SK-N-SH (cell line): ENCODE results near the gene PCOLCE2. TPM values are rescaled to one million over a fixed set of nuclear protein-coding genes. Genes with fewer than 3 reads are reported as not detected.

Experiments used
- CTCF ChIA-PET: fragments of 300-600, 350-600 bp; formaldehyde crosslinking; extraction: SDS; loops from one replicate; lab custom pipeline; 2021; lab: Yijun Ruan, JAX
- POLR2A ChIA-PET: fragments of 350-600 bp; sonication (Branson Sonifier 250); formaldehyde crosslinking; extraction: SDS; loops from one replicate; lab custom pipeline; 2020; ENCODE audit warnings: antibody characterized with exemption, inconsistent platforms; lab: Yijun Ruan, JAX
- DNase-seq: peaks from one replicate; pipeline ENCODE4 v3.0.0; 2012
- H2AFZ ChIP-seq: fragments of 200-600 bp; sonication (generic); 2 replicates; pipeline ENCODE4 v1.8.1; 2016; ENCODE audit warnings: antibody characterized with exemption, mild to moderate bottlenecking, low read depth
- H3F3A ChIP-seq: fragments of 200-600 bp; sonication (generic); replicated peaks from 2 replicates; pipeline ENCODE3; 2016; ENCODE audit warnings: antibody characterized with exemption, mild to moderate bottlenecking; ENCODE audit not compliant: insufficient read depth
- H3K27ac ChIP-seq, 2 experiments: fragments of 200-500 bp in 1 of 2; fragments of 200-600 bp in 1 of 2; sonication (Bioruptor generic) in 1 of 2; sonication (generic), shearing (Covaris generic) in 1 of 2; 2 replicates each; pipeline versions ENCODE4 v1.5.1 to v1.6.1; 2014 to 2016; ENCODE audit warnings: low read depth in 2 of 2, inconsistent platforms in 1 of 2, low read length in 1 of 2, mild to moderate bottlenecking in 1 of 2, mixed read lengths in 1 of 2
- H3K27me3 ChIP-seq: fragments of 200-600 bp; sonication (generic), shearing (Covaris generic); 2 replicates; pipeline ENCODE4 v1.6.1; 2016; ENCODE audit warnings: mixed run types; ENCODE audit not compliant: insufficient read depth
- H3K36me3 ChIP-seq, 2 experiments: fragments of 200-500 bp in 1 of 2; fragments of 200-600 bp in 1 of 2; sonication (Bioruptor generic) in 1 of 2; sonication (generic) in 1 of 2; replicated peaks in 1 of 2; 2 replicates each; pipeline versions ENCODE3 to v1.5.1; 2014 to 2016; ENCODE audit warnings: low read length in 1 of 2, mild to moderate bottlenecking in 1 of 2; ENCODE audit not compliant: insufficient read depth in 2 of 2, control insufficient read depth in 1 of 2
- H3K4me1 ChIP-seq, 2 experiments: fragments of 200-500 bp in 1 of 2; fragments of 200-600 bp in 1 of 2; sonication (Bioruptor generic) in 1 of 2; sonication (generic), shearing (Covaris generic) in 1 of 2; 2 replicates each; pipeline versions ENCODE4 v1.5.1 to v1.6.1; 2014 to 2016; ENCODE audit warnings: low read depth in 1 of 2, low read length in 1 of 2, mixed run types in 1 of 2; ENCODE audit not compliant: insufficient read depth in 2 of 2, control insufficient read depth in 1 of 2
- H3K4me2 ChIP-seq: fragments of 200-600 bp; sonication (generic), shearing (Covaris generic); 2 replicates; pipeline ENCODE4 v1.6.1; 2017; ENCODE audit warnings: mixed run types
- H3K4me3 ChIP-seq, 2 experiments: fragments of 200-500 bp in 1 of 2; fragments of 200-600 bp in 1 of 2; sonication (Bioruptor generic) in 1 of 2; sonication (generic), shearing (Covaris generic) in 1 of 2; 2 replicates each; pipeline versions ENCODE4 v1.5.1 to v1.8.1; 2014 to 2016; ENCODE audit warnings: low read depth in 2 of 2, inconsistent platforms in 1 of 2, low read length in 1 of 2, mild to moderate bottlenecking in 1 of 2, mixed read lengths in 1 of 2, moderate library complexity in 1 of 2
- H3K79me2 ChIP-seq: fragments of 200-600 bp; sonication (generic); 2 replicates; pipeline ENCODE4 v1.8.1; 2017; ENCODE audit warnings: mild to moderate bottlenecking; ENCODE audit not compliant: insufficient read depth
- H3K9ac ChIP-seq: fragments of 200-600 bp; sonication (generic); 2 replicates; pipeline ENCODE4 v1.6.1; 2017; ENCODE audit warnings: mixed run types
- H3K9me2 ChIP-seq: fragments of 200-600 bp; sonication (generic); 2 replicates; pipeline ENCODE4 v1.6.1; 2017; ENCODE audit warnings: mixed run types
- H3K9me3 ChIP-seq: fragments of 200-600 bp; sonication (generic); 2 replicates; pipeline ENCODE4 v1.6.1; 2017; ENCODE audit warnings: mixed run types, mild to moderate bottlenecking, moderate library complexity
- H4K20me1 ChIP-seq: fragments of 200-600 bp; sonication (generic); 2 replicates; pipeline ENCODE4 v1.6.1; 2017; ENCODE audit warnings: mild to moderate bottlenecking, mixed run types; ENCODE audit not compliant: insufficient read depth
- CTCF ChIP-seq: fragments of 200-600 bp; sonication (generic); IDR thresholded peaks from 2 replicates; pipeline ENCODE4 v1.6.1; 2017; ENCODE audit warnings: antibody characterized with exemption, mild to moderate bottlenecking, moderate library complexity
- EZH2phosphoT487 ChIP-seq: fragments of 200-600 bp; sonication (generic); IDR thresholded peaks from 2 replicates; pipeline ENCODE4 v1.6.1; 2017; ENCODE audit warnings: low read depth, mixed run types, mild to moderate bottlenecking, antibody characterized with exemption, moderate library complexity, borderline replicate concordance
- FOSL2 ChIP-seq: IDR thresholded peaks from 2 replicates; pipeline ENCODE4 v1.4.0; 2012; ENCODE audit warnings: low read depth, mild to moderate bottlenecking, moderate library complexity, borderline replicate concordance
- FOXJ3 ChIP-seq: sonication (generic); formaldehyde crosslinking; IDR thresholded peaks from 2 replicates; pipeline ENCODE4 v1.5.1; 2020; ENCODE audit warnings: mild to moderate bottlenecking, missing genetic modification reagents
- GATA2 ChIP-seq: sonication (generic); formaldehyde crosslinking; IDR thresholded peaks from 2 replicates; pipeline ENCODE4 v1.5.0; 2020; ENCODE audit warnings: mild to moderate bottlenecking, missing genetic modification reagents
- JUND ChIP-seq: IDR thresholded peaks from 2 replicates; pipeline ENCODE4 v1.4.0; 2012
- MEF2A ChIP-seq: IDR thresholded peaks from 2 replicates; pipeline ENCODE4 v1.4.0; 2012; ENCODE audit warnings: low read depth, borderline replicate concordance
- NFIC ChIP-seq: IDR thresholded peaks from 2 replicates; pipeline ENCODE4 v1.4.0; 2012; ENCODE audit warnings: borderline replicate concordance
- POLR2AphosphoS5 ChIP-seq: IDR thresholded peaks from 2 replicates; pipeline ENCODE4 v1.6.1; 2012; ENCODE audit warnings: low read depth, low read length
- RAD21 ChIP-seq: IDR thresholded peaks from 2 replicates; pipeline ENCODE4 v1.6.1; 2012; ENCODE audit warnings: mild to moderate bottlenecking, low read length
- SIN3A ChIP-seq: IDR thresholded peaks from 2 replicates; pipeline ENCODE4 v1.6.1; 2012; ENCODE audit warnings: low read depth, mild to moderate bottlenecking, low read length, moderate library complexity, borderline replicate concordance
- TAF1 ChIP-seq: IDR thresholded peaks from 2 replicates; pipeline ENCODE4 v1.6.1; 2012; ENCODE audit warnings: low read depth, mild to moderate bottlenecking, low read length, moderate library complexity, borderline replicate concordance
- TEAD4 ChIP-seq: IDR thresholded peaks from 2 replicates; pipeline ENCODE4 v1.4.0; 2012; ENCODE audit warnings: mild to moderate bottlenecking, borderline replicate concordance; ENCODE audit not compliant: insufficient read depth
- USF1 ChIP-seq: IDR thresholded peaks from 2 replicates; pipeline ENCODE4 v1.4.0; 2012; ENCODE audit warnings: low read depth, borderline replicate concordance
- USF2 ChIP-seq: fragments of 150-350 bp; IDR thresholded peaks from 2 replicates; pipeline ENCODE4 v1.6.1; 2017; ENCODE audit warnings: antibody characterized with exemption, low read length, low read depth, borderline replicate concordance
- YY1 ChIP-seq: IDR thresholded peaks from 2 replicates; pipeline ENCODE4 v1.4.0; 2012; ENCODE audit warnings: low read depth, mild to moderate bottlenecking
- WGBS: methylation state at CpG from one replicate; pipeline ENCODE4 v1.1.6; 2017; ENCODE audit warnings: low lambda C conversion rate; 5-methylcytosine and 5-hydroxymethylcytosine counted together
- polyA plus RNA-seq, 3 experiments: library from polyadenylated mRNA; depleted of rRNA; stranded (reverse); fragments of >200 nt; gene quantifications; 2 replicates each; pipeline ENCODE4 v1.2.3, GENCODE V29; 2012

PCOLCE2 gene
- polyA plus RNA-seq, 1 of the 3 experiments (the other 2 are of a cell fraction) = 22.2 TPM

GRCh38 chr3:142794508-142794907 is 94.4 kb downstream of the PCOLCE2 start:
- Histone ChIP-seq H3K4me1 (no peaks in the 10 kb centered on the region), H3K9ac (no peak overlapping the region), H2AFZ (no peak overlapping the region), H3K27me3 (no peaks in the 10 kb centered on the region), H4K20me1 (no peaks in the 10 kb centered on the region), H3K79me2 (no peaks in the 10 kb centered on the region), H3K9me3 (no peaks in the 10 kb centered on the region), H3K4me3 (no peak overlapping the region), H3F3A (no peaks in the 10 kb centered on the region), H3K9me2 (no peaks in the 10 kb centered on the region), H3K27ac (no peak overlapping the region), H3K36me3 (peaks cover 8 to 39% of the 10 kb centered on the region in 2 experiments), H3K4me2 (no peak overlapping the region)
- ChIA-PET POLR2A (no interaction called here), CTCF (no interaction called here)
- no peak for DNase-seq
- TF ChIP-seq USF2 (no peak), EZH2phosphoT487 (no peak), CTCF (no peak), GATA2 (CRISPR knock-in tag) (no peak), TAF1 (no peak), FOSL2 (no peak), POLR2AphosphoS5 (no peak), SIN3A (no peak), YY1 (no peak), RAD21 (no peak), TEAD4 (no peak), MEF2A (no peak), FOXJ3 (no peak)
- WGBS = 82% methylated on average over 4 of the region's 4 CpGs

- Histone ChIP-seq H2AFZ (no peak overlapping the region), H3K27me3 (no peaks in the 10 kb centered on the region), H3K4me3 (no peak overlapping the region), H3K36me3 (peaks cover 7 to 16% of the 10 kb centered on the region in 2 experiments), H4K20me1 (no peaks in the 10 kb centered on the region), H3K9me2 (no peaks in the 10 kb centered on the region), H3K9ac (no peak overlapping the region), H3K9me3 (no peaks in the 10 kb centered on the region), H3K27ac (no peak overlapping the region), H3F3A (no peaks in the 10 kb centered on the region), H3K79me2 (no peaks in the 10 kb centered on the region; the same call in 1 of the 2 replicates), H3K4me2 (no peak overlapping the region), H3K4me1 (no peaks in the 10 kb centered on the region)
- CTCF ChIA-PET = interaction anchor here (1.1 to 1.2 kb wide), 2 partner anchors 15 to 42 kb away, joined by 3 read pairs; no protein-coding TSS in a partner anchor
- DNase-seq = no peak
- POLR2A ChIA-PET = no interaction called here
- WGBS = 76% methylated on average over 1 of the region's 1 CpG
- TF ChIP-seq USF1 (no peak), NFIC (no peak), JUND (no peak)
Measured at GRCh38 chr3:142787719-142788118, 101.2 kb downstream of the PCOLCE2 start.
